Thoracic aorta (tissue), 2 donors: ENCODE data around the gene BRD3OS. TPM values are rescaled to one million over a fixed set of nuclear protein-coding genes. Genes with fewer than 3 reads are reported as not detected.
A peak's percentile ranks its signal among the peaks of the same experiment; 100 is the strongest.

Source experiments
- ATAC-seq: fragments of 150-250 bp; one replicate; pipeline ENCODE4 v1.8.0; 2017; ENCODE audit warnings: low read depth; ENCODE audit not compliant: insufficient number of reproducible peaks, low FRiP score
- DNase-seq: peaks from one replicate; pipeline ENCODE4 v3.0.0-alpha.2; 2020; ENCODE audit warnings: low spot score
- H3K27ac ChIP-seq, 2 donors: fragments of 200-600 bp; sonication (generic); 1 replicate in 1 of 2; 2 replicates in 1 of 2; pipeline ENCODE4 v1.5.1; 2016; ENCODE audit warnings: mild to moderate bottlenecking in 2 of 2, moderate library complexity in 2 of 2
- H3K27me3 ChIP-seq: fragments of 200-600 bp; sonication (generic); replicated peaks from 2 replicates; pipeline ENCODE4 v1.6.0; 2016; ENCODE audit warnings: mild to moderate bottlenecking; ENCODE audit not compliant: insufficient read depth
- H3K36me3 ChIP-seq: fragments of 200-600 bp; sonication (generic); one replicate; pipeline ENCODE4 v1.5.1; 2016
- H3K4me1 ChIP-seq, 2 donors: fragments of 200-600 bp; sonication (generic); 1 replicate in 1 of 2; 2 replicates in 1 of 2; pipeline versions ENCODE4 v1.5.1 to v1.6.0; 2016; ENCODE audit warnings: low read depth in 2 of 2, mild to moderate bottlenecking in 1 of 2; ENCODE audit not compliant: control insufficient read depth in 1 of 2
- H3K4me3 ChIP-seq: fragments of 200-600 bp; sonication (generic); 2 replicates; pipeline ENCODE4 v1.5.1; 2016; ENCODE audit warnings: mild to moderate bottlenecking
- H3K9me3 ChIP-seq: fragments of 200-600 bp; sonication (generic); 2 replicates; pipeline ENCODE4 v1.5.1; 2016
- total RNA-seq, 2 donors: library from RNA; depleted of rRNA; stranded (reverse); fragments of >200 nt; gene quantifications; one replicate each; pipeline versions ENCODE4 v1.1.0 to v1.2.3, GENCODE V29; 2016
- TF ChIP-seq, protein P1 (sequence below): fragments of 200-600 bp; sonication (generic); IDR thresholded peaks from one replicate; pipeline ENCODE4 v1.5.1; 2019; ENCODE audit warnings: antibody characterized with exemption

Gene BRD3OS
- total RNA-seq, 2 donors from 2014 or later = 8.8 to 14.6 TPM

DNA sequence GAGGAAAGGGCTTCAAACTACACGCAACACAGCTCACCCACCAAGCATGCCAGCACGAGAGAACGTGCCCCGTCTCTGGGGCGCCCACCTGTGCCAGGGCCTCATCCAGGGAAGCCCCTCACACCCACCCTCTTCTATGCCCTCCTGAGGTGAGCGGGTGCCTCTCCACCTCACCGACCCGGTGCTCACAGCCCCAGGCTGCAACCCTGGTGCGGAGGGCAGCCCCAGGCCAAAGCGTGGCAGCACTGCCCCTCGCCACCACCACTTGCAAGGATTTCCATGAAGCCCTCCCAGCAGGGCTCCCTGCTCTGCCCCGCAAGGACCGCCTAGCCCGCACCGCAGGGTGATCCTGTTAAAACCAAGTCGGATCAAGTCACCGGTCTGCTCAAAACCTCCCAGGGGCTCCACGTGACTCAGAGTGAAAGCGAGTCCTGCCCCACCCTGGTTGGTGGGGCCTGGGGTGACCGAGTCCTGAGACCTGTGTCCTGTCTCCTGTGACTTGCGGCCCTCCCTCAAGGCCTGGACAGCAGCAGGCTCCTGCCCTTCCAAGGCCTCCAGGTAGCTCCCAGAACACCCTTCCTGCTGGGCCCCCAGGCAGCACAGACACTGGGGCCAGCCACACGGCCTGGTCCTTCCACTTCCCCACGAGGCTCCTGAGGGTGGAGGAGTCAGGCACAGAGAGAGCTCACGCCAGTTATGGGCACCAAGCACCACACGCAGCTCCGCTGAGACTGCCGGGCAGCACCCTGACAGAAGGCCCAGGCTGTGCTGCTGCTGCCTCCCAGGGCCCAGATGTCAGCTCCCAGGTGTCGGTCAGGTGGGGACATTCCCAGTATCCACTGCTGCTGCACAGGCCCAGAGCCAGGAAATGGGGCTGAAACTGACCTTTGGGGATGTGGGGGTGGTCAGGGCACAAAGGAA lies 29.9 kb downstream of the BRD3OS start:
- Histone ChIP-seq H3K27ac (no peak overlapping the region), H3K36me3 (peaks cover 25% of the 10 kb centered on the region), H3K4me3 (no peak overlapping the region), H3K4me1 (peaks cover 17 to 45% of the 10 kb centered on the region in 2 donors), H3K9me3 (no peaks in the 10 kb centered on the region), H3K27me3 (no peaks in the 10 kb centered on the region)
- no peak for DNase-seq
- no peak for ATAC-seq
- TF ChIP-seq, protein P1, sequence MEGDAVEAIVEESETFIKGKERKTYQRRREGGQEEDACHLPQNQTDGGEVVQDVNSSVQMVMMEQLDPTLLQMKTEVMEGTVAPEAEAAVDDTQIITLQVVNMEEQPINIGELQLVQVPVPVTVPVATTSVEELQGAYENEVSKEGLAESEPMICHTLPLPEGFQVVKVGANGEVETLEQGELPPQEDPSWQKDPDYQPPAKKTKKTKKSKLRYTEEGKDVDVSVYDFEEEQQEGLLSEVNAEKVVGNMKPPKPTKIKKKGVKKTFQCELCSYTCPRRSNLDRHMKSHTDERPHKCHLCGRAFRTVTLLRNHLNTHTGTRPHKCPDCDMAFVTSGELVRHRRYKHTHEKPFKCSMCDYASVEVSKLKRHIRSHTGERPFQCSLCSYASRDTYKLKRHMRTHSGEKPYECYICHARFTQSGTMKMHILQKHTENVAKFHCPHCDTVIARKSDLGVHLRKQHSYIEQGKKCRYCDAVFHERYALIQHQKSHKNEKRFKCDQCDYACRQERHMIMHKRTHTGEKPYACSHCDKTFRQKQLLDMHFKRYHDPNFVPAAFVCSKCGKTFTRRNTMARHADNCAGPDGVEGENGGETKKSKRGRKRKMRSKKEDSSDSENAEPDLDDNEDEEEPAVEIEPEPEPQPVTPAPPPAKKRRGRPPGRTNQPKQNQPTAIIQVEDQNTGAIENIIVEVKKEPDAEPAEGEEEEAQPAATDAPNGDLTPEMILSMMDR = no peak

DNA sequence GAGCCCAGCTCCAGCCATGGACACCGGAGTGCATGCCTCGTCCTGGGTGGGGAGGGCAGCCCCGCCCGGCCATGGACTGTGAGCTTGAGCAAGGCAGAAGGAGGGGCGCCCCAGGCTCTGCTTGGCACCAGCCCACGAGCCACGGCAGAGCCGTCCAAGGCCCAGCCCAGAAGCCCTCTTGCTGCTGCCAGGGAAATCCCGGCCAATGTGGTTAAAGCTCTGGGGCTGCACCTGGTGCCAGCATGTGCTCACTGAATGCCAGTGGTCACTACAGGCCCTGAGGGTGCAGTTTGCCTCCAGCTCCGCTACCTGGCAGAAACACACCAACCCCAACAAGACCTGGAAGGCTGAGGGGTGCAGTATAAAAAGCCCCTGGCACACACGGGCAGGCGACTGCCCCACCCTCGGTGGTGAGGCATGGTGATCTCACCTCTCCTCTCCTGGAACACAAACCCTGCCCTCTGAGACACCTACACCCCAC lies 30.7 kb downstream of the BRD3OS start:
- H3K27ac ChIP-seq = no peak overlapping the region
- TF ChIP-seq, protein P1 = no peak
- H3K4me1 ChIP-seq = peaks cover 23 to 53% of the 10 kb centered on the region in 2 donors
- H3K9me3 ChIP-seq = no peaks in the 10 kb centered on the region
- H3K4me3 ChIP-seq = no peak overlapping the region
- ATAC-seq (peak; percentile 70), DNase-seq (no peak)
- no peaks in the 10 kb centered on the region for H3K27me3 ChIP-seq
- H3K36me3 ChIP-seq = peaks cover 22% of the 10 kb centered on the region

DNA sequence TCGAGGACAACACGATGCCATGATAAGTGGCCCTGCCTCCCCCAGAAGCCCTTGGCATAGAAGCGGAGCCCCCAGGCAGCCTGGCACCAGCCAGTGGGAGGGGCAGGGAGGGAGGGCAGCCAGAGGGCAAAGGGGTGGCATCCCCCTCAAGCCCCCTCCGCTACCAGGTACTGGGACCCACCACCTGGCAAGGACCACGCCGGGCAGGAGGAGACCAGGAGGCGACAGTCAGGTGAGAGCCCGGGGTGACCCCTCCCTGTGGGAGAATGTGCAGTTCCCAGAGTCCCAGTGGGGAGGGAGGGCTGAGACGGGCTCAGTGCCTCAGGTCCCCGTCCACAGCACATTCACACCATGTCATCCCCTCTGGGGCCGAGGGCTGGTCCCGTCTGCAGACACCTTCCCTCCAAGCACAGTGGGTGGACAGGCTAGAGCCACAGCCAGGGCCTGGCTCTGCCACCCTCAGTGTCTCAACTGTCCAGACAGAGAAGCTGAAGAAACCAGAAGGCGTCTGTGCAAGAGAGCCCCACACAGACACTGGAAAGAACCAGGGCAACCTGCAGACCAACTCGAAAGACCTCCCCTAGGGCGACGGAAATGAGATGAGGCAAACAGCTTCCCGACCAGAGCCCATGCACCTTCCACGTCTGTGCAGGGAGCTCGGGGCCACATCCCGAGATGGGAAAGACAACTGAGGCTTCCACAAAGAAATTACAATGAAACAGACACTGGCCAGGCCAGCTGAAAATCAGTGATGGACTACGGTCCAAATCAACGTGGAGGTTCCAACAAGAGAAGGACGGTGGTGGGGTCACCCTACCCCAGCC lies 31.4 kb downstream of the BRD3OS start:
- ATAC-seq (no peak), DNase-seq (no peak)
- Histone ChIP-seq H3K9me3 (no peaks in the 10 kb centered on the region), H3K27ac (no peak overlapping the region), H3K4me3 (no peak overlapping the region), H3K4me1 (peaks cover 26 to 56% of the 10 kb centered on the region in 2 donors), H3K27me3 (no peaks in the 10 kb centered on the region), H3K36me3 (peaks cover 17% of the 10 kb centered on the region)
- TF ChIP-seq, protein P1 = no peak

DNA sequence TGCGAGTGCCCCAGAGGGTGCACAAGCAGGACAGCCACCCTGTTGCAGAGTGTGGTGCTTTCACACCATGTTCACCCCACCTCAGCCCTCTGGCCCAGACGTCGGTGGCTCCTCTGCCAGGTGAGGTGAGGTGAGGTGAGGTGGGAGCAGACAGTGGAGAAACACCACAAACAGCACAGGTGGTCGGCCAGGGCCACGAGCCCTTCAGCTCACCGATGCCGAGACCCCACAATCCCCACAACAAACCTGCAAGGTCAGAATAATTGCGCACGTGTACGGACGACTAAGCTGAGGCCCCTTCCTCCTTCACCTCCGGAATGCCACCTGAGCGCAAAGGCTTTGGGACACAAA lies 32.0 kb downstream of the BRD3OS start:
- ATAC-seq = no peak
- no peaks in the 10 kb centered on the region for H3K27me3 ChIP-seq
- TF ChIP-seq, protein P1 = no peak
- no peak overlapping the region for H3K27ac ChIP-seq
- peaks cover 13% of the 10 kb centered on the region for H3K36me3 ChIP-seq
- H3K4me3 ChIP-seq = no peak overlapping the region
- DNase-seq = no peak
- H3K9me3 ChIP-seq = no peaks in the 10 kb centered on the region
- peaks cover 26 to 61% of the 10 kb centered on the region in 2 donors for H3K4me1 ChIP-seq
